ENCODE results near the gene ZC3H7B. TPM values are rescaled to one million over a fixed set of nuclear protein-coding genes. Genes with fewer than 3 reads are reported as not detected.

ZC3H7B gene
- polyA plus RNA-seq, 1 donor: 36.5 TPM

- no peak for DNase-seq (ENCODE audit: low read depth)
These were observed 52.7 kb downstream of the ZC3H7B start for GRCh38 chr22:41353862-41354575.

DNA sequence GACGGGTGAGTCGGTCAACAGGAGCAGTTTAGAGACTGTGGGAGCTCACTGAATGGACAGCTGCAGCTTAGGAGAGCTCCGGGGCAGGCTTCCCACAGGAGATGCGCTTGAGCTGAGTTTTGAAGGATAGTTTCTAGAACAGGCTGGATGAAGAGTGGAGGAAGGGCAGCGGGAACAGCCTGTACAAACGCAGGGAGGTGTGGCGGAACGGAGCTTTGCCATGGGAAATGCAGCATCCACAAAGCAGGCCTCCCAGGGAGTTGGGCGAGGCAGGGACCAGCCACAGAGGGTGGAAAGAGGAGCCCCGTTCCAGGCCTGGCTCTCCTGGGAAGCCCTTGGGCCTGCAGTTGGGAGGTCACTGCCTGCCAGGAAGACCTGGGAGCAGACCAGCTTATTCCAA is 53.7 kb downstream of the ZC3H7B start:
- DNase-seq (ENCODE audit: low read depth): no peak

DNA sequence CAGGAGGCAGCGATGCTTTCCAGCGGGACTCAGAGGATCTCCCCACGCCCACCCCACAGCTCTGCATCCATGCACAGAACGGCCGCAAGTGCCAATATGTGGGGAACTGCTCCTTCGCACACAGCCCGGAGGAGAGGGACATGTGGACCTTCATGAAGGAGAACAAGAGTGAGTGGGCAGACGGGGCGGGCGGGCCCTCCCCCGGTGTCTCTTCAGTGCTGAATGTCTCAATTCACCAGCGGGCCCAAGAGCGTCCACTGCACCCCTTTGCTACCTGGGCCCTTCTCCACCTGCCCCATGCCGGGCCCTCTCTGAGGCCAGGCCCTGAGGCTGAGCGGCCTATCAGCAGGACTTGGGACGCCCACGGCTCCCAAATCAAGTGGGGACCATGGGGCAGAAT is 54.6 kb downstream of the ZC3H7B start:
- no peak for DNase-seq (ENCODE audit: low read depth)

DNA sequence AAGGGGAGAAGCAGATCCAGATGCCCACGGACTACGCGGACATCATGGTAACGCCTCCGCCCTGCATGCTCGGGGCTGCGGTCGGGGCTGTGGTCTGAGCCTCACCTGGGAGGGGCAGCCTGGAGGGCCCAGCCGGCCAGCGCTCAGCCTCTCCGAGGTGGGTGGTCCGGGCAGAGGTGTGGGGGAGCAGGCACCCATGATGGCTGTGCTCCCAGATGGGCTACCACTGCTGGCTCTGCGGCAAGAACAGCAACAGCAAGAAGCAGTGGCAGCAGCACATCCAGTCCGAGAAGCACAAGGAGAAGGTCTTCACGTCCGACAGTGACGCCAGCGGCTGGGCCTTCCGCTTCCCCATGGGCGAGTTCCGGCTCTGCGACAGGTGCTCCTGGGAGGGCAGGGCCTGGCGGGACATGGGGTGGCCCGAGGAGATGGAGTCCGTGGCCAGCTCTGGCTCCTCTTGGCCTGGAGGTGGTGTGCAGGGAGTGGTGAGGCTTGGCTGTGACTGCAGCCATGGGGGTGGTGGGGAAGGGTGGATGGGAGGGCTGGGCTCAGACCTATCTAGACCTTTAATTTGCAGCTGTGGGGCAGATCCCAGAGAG is 55.2 kb downstream of the ZC3H7B start:
- DNase-seq (ENCODE audit: low read depth): no peak

DNA sequence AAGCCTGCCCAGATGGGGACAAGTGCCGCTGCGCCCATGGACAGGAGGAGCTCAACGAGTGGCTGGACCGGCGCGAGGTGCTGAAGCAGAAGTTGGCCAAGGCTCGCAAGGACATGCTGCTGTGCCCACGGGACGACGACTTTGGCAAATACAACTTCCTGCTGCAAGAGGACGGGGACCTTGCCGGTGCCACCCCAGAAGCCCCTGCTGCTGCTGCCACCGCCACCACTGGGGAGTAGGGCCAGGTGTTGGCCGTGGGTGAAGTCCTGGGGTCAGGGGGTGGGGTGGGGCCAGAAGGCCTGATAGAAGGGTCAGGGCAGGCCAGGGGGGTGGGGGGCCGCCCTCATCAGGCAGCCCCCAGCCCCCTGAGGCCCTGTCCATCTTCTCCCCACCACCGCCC is 55.9 kb downstream of the ZC3H7B start:
- no peak for DNase-seq (ENCODE audit: low read depth)

DNA sequence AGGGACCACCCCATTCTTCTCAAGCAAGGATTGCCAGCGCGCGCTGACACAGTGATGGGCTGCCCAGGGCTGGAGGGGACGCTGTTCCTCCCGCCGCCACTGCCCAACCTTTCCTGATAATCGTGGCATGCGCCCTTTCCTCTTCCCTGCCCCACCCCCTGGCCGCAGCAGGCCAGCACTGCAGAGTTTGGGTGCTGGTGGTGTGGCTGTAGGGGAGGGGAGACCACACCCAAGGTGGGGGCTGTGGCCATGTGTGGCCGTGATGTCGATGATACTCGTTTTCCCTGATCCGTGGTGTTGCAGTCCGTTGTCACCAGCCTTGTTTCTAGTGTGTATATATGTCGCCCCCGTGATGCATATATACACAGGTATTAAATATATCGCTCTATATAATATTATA is 57.6 kb downstream of the ZC3H7B start:
- no peak for DNase-seq (ENCODE audit: low read depth)

DNA sequence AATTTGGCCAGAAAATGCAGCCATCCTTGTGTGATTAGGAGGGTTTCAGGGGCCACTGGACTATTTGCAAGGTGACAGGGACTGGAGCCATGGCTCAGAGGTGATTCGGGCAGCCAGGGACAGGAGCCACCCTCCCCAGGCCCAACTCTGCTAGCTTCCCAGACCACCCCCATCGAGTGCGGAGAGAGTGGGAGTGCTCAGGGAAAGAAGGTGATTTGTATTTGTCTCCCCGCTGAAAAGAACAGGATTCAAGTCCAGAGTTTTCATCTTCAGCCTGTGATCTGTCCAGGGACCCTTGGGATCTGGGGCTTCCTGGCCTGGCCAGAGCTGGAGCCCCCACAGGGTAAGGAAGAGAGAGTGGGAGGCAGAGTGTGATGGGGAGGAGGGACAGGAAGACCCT is 58.1 kb downstream of the ZC3H7B start:
- no peak for DNase-seq (ENCODE audit: low read depth)

GRCh38 chr22:41360126-41360525 is 58.8 kb downstream of the ZC3H7B start:
- DNase-seq (ENCODE audit: low read depth): no peak

DNA sequence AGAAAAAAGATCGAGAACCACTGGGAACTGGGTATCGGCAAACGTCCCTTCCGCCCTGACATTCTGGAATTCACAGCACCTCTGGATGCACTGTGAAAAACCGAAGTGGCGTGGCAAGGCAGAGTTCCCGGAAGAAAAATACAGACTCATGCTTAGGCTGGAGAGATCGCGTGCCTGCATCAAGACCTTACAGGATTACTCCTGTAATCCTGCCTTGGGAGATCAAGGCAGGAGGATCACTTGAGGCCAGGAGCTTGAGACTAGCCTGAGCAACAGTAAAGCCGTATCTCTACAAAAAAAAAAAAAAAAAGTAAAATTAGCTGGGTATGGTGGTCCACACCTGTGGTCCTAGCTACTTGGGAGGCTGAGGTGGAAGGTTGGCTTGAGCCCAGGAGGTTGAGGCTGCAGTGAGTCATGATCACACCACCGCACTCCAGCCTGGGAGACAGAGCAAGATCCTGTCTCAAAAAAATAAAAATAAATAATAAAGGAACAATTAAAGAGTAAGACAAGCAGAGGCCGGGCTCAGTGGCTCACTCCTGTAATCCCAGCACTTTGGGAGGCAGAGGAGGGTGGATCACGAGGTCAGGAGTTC is 60.5 kb downstream of the ZC3H7B start:
- no peak for DNase-seq (ENCODE audit: low read depth)

DNA sequence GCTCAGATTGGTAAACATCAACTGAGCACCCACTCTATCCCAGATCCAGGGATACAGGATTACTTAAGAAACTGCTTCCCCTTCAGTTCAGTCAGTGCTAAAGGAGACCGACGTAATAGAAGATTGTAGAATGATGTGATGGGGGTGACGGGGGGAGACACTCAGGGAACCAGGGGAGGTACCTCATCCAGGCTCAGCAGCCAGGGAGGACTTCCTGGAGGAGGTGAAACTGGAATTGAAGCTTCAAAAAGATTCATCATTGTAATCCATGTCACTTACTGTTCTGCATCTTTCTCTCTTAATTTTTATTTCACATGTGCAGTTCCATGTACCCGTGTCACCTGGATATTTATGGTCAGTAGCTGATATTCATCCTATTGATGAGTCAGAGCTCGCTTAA is 61.3 kb downstream of the ZC3H7B start:
- DNase-seq (ENCODE audit: low read depth): no peak

- DNase-seq (ENCODE audit: low read depth): no peak
These were observed 62.9 kb downstream of the ZC3H7B start for GRCh38 chr22:41364233-41364632.

GRCh38 chr22:41364955-41365354 is 63.6 kb downstream of the ZC3H7B start:
- no peak for DNase-seq (ENCODE audit: low read depth)

- no peak for DNase-seq (ENCODE audit: low read depth)
These were observed 64.1 kb downstream of the ZC3H7B start for GRCh38 chr22:41365425-41365824.

DNA sequence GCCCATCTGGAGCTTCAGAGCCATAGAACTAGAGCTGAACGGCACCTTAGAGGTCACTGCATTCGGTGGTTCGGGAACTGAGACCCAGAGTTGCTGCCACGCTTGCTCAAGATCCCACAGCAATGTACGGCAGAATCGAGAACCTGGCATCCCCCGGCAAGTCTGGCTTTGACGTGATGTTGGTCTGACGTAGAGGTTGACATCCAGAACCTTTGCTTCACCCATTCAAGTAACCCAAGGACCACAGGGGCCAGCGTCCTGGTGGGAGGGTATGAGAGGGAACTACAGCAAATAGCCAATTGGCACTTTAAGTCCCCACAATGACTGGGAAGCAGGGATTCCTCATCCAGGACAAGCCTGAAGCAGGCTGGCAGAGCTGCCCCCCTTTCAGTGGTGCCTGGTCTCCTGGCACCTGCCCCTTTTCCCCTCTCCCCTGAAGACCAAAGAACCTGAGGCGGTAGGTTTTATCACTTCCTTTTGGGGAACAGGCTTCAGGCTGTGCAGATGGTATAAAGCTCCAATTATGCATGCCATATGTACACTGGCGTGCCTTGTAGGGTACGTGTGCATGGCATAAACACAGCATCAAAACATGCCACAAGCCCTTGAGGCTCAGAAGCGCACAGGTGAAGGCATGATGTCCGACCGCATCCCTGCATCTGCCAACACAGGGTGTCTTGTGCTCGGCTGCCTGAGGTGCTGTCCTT is 65.2 kb downstream of the ZC3H7B start:
- no peak for DNase-seq (ENCODE audit: low read depth)

DNA sequence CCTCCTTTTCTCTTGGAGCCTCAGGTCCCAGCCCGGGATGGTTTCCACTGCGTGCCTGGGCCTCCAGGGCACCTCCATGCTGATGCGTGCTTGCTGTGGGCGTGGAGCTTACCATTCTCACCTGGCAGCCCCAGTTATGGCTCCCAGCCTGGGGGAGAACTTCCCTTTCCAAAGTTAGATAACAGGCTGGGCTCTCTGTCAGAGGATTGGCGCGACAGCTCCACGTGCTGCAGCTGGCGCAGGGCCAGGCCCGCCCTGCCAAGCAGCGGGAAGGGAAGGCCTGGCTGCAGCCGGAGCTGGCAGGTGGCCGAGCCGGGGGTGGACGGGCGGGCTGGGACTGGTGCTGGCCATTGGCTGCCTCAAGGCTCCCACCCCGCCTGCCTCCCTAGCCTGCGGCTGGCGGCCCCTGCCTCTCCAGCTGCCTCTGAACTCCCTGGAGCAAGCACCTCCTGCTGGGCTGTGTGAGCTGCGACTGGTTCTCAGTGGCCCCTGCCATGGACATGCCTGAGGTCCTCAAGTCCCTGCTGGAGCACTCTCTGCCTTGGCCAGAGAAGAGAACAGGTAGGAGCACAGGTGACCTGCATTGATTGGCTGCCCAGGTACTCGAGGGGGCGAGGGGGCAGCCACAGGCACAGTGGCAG is 65.8 kb downstream of the ZC3H7B start:
- DNase-seq (ENCODE audit: low read depth): peak; percentile 60

- no peak for DNase-seq (ENCODE audit: low read depth)
These were observed 66.6 kb downstream of the ZC3H7B start for GRCh38 chr22:41367680-41368542.

- no peak for DNase-seq (ENCODE audit: low read depth)
These were observed 67.5 kb downstream of the ZC3H7B start for GRCh38 chr22:41368543-41369423.

DNA sequence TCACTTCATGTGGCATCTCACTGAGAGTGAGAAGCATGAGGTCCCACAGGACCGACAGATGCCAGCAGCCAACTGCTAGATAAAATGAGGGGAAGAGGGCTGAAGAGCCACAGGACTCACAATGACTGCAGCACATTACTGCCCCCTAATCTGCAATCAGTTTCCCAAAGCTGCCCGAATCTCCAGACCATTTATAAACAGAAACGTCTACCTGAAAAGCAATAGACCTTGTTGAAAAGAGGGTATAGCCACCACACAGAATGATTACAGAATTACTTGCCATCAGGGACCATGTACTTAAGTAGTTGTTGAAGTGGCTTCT is 68.1 kb downstream of the ZC3H7B start:
- DNase-seq (ENCODE audit: low read depth): no peak

GRCh38 chr22:41369837-41370236 is 68.5 kb downstream of the ZC3H7B start:
- DNase-seq (ENCODE audit: low read depth): no peak

DNA sequence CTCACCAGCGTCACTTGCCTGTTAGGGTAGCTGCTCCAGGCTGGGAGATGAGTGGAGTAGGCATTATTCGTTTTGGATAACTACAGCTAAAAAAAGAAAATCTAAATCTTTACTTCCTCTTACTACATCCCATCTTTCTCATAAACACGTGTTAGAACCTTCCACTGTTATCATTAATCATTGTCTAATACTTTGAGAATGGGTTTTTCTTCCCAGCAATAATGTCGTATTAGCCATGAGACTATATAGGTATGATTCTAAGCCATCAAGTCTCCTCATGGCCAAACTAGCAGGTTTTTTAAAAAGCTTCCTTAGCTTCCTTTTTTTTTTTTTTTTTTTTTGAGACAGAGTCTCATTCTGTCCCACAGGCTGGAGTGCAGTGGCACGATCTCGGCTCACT is 76.5 kb downstream of the ZC3H7B start:
- DNase-seq (ENCODE audit: low read depth): no peak

DNA sequence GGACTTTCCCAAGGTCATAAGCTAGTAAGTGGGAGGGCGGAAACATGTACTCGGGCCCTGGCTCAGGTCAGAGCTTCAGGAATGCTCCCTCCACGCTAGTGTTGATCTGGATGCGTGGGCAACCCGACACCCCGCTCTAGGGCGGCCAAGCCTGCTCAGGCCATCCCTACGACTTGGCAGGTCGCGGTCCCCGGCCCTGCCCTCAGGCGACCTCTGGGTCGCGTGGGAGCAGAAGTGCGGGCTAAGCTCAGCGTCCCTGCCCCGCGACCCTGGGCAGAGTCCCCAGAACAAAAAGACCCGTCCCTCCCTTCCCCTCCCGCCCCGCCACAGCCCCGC is 79.6 kb downstream of the ZC3H7B start:
- no peak for DNase-seq (ENCODE audit: low read depth)

All from forelimb muscle (tissue), 1 donor.